Activated naive CD8-positive, alpha-beta T cell treated with anti-CD3 and anti-CD28 coated beads for 36 hours (primary cell): ENCODE measurements around the gene CDC14B. TPM values are rescaled to one million over a fixed set of nuclear protein-coding genes. Genes with fewer than 3 reads are reported as not detected.
"Not testable (repeated sequence)": the region's sequence is repeated elsewhere in the genome, so short reads cannot be mapped to it uniquely, and the experiment has no call there.

ENCODE experiments used
- DNase-seq: peaks from one replicate; pipeline ENCODE4 v3.0.0; 2021
- H3K27ac Mint-ChIP-seq: one replicate; pipeline ENCODE4 v1.8.0; 2022; ENCODE audit warnings: mild to moderate bottlenecking, moderate library complexity, mixed read lengths
- H3K27me3 Mint-ChIP-seq: one replicate; pipeline ENCODE4 v1.8.0; 2022; ENCODE audit warnings: mild to moderate bottlenecking, mixed read lengths
- H3K36me3 Mint-ChIP-seq: one replicate; pipeline ENCODE4 v1.8.0; 2021; ENCODE audit warnings: mild to moderate bottlenecking, mixed read lengths
- H3K4me1 Mint-ChIP-seq: one replicate; pipeline ENCODE4 v1.8.0; 2021; ENCODE audit warnings: mixed read lengths
- H3K4me3 Mint-ChIP-seq: one replicate; pipeline ENCODE4 v1.8.0; 2022; ENCODE audit warnings: mild to moderate bottlenecking, moderate library complexity, mixed read lengths
- H3K9me3 Mint-ChIP-seq: one replicate; pipeline ENCODE4 v1.8.0; 2022; ENCODE audit warnings: mixed read lengths
- total RNA-seq, 2 experiments: library from RNA; stranded (reverse); gene quantifications; one replicate each; pipeline ENCODE4 v1.2.3, GENCODE V29; 2021

Gene CDC14B
- total RNA-seq, 2 experiments from 2014 or later: 0.56 to 0.70 TPM

DNA sequence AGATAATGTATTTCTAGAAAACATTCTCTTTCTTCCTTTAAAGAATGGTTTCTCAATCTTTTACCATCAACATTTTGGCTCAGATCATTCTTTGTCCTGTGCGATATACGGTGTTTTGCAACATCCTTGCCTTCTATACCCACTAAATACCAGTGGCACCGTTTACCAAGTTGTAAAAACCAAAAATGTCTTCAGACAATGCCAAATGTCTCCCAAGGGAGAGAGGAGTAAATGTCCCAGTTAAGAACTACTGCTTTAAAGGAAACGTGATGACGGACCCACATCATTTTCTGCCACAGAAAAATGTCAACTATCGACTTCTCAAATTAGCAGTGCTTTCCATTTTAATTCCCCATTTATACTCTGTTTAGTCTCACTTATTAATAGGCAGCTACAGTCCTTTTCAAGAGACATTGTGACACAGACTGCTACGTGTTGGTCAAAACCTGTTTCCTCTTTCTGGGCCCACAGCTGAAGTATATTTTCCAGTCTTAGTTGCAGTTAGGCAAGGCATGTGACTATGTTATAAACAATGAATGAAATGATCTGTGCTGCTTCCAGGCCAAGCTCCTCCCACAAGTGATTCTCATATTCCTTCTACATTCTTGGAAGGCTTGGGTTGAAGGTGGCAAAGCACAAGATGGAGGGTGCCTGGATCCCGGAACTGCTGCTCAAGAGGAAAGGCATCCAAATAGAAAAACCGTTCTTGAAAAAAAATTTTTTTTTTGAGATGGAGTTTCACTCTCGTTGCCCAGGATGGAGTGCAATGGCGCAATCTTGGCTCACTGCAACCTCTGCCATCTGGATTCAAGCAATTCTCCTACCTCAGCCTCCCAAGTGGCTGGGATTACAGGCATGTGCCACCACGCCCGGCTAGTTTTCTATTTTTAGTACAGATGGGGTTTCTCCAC is 26.7 kb upstream of the CDC14B start:
- no peak overlapping the region for H3K4me3 Mint-ChIP-seq
- no peak for DNase-seq
- H3K4me1 Mint-ChIP-seq: no peaks in the 10 kb centered on the region
- no peaks in the 10 kb centered on the region for H3K27me3 Mint-ChIP-seq
- peaks cover 6% of the 10 kb centered on the region for H3K36me3 Mint-ChIP-seq
- H3K27ac Mint-ChIP-seq: no peak overlapping the region
- no peaks in the 10 kb centered on the region for H3K9me3 Mint-ChIP-seq

GRCh38 chr9:96644137-96644536 is 24.5 kb upstream of the CDC14B start:
- H3K4me3 Mint-ChIP-seq: no peak overlapping the region
- no peak for DNase-seq
- no peaks in the 10 kb centered on the region for H3K4me1 Mint-ChIP-seq
- peaks cover 6% of the 10 kb centered on the region for H3K36me3 Mint-ChIP-seq
- H3K27ac Mint-ChIP-seq: no peak overlapping the region
- no peaks in the 10 kb centered on the region for H3K9me3 Mint-ChIP-seq
- H3K27me3 Mint-ChIP-seq: no peaks in the 10 kb centered on the region

GRCh38 chr9:96641514-96641913 is 21.9 kb upstream of the CDC14B start:
- Mint-ChIP-seq H3K27me3 (peaks cover 7% of the 10 kb centered on the region), H3K4me3 (no peak overlapping the region), H3K9me3 (no peaks in the 10 kb centered on the region), H3K36me3 (peaks cover 6% of the 10 kb centered on the region), H3K27ac (no peak overlapping the region), H3K4me1 (no peaks in the 10 kb centered on the region)
- DNase-seq: no peak

GRCh38 chr9:96638606-96639364 is 19.1 kb upstream of the CDC14B start:
- H3K4me1 Mint-ChIP-seq: no peaks in the 10 kb centered on the region
- H3K27ac Mint-ChIP-seq: no peak overlapping the region
- H3K36me3 Mint-ChIP-seq: no peaks in the 10 kb centered on the region
- H3K27me3 Mint-ChIP-seq: peaks cover 11% of the 10 kb centered on the region
- DNase-seq: no peak
- H3K4me3 Mint-ChIP-seq: no peak overlapping the region
- H3K9me3 Mint-ChIP-seq: no peaks in the 10 kb centered on the region

DNA sequence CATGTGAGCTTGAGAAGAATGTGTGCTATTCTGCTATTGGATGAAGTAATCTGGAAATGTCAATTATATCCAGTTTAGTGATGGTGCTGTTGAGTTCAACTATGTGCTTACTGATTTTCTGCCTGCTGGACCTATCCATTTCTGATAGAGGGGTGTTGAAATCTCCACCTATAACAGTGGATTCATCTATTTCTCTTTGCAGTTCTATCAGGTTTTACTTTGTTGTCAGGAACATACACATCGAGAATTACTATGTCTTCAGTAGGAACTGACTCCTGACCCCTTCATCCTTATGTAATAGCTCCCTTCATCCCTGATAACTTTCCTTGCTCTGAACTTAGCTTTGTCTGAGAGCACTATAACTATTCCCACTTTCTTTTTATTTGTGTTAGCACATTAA is 16.7 kb upstream of the CDC14B start:
- peaks cover 19% of the 10 kb centered on the region for H3K27me3 Mint-ChIP-seq
- H3K4me1 Mint-ChIP-seq: no peaks in the 10 kb centered on the region
- no peak overlapping the region for H3K27ac Mint-ChIP-seq
- no peak overlapping the region for H3K4me3 Mint-ChIP-seq
- DNase-seq: no peak
- no peaks in the 10 kb centered on the region for H3K36me3 Mint-ChIP-seq
- H3K9me3 Mint-ChIP-seq: no peaks in the 10 kb centered on the region

DNA sequence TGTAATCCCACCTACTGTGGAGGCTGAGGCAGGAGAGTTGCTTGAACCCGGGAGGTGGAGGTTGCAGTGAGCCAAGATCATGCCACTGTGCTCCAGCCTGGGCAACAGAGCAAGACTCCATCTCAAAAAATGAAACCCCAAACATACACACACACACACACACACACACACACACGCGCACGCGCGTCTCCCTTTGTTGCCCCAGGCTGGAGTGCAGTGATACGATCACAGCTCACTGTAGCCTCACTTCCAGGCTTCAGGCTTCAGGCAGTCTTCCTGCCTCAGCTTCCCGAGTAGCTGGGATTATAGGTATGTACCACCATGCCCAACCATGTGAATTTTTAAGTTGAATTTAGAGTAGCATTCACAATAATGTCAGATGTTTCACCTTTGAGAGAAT is 13.9 kb upstream of the CDC14B start:
- DNase-seq, H3K4me3 Mint-ChIP-seq, H3K27ac Mint-ChIP-seq, H3K4me1 Mint-ChIP-seq, H3K9me3 Mint-ChIP-seq, H3K36me3 Mint-ChIP-seq: not testable (repeated sequence)
- H3K27me3 Mint-ChIP-seq: peaks cover 34% of the 10 kb centered on the region

- H3K4me1 Mint-ChIP-seq: peaks cover 7% of the 10 kb centered on the region
- H3K4me3 Mint-ChIP-seq: no peak overlapping the region
- no peaks in the 10 kb centered on the region for H3K9me3 Mint-ChIP-seq
- H3K27me3 Mint-ChIP-seq: peaks cover 41% of the 10 kb centered on the region
- H3K36me3 Mint-ChIP-seq: no peaks in the 10 kb centered on the region
- no peak for DNase-seq
- no peak overlapping the region for H3K27ac Mint-ChIP-seq
Observed at GRCh38 chr9:96626912-96627311, 7.3 kb upstream of the CDC14B start.

DNA sequence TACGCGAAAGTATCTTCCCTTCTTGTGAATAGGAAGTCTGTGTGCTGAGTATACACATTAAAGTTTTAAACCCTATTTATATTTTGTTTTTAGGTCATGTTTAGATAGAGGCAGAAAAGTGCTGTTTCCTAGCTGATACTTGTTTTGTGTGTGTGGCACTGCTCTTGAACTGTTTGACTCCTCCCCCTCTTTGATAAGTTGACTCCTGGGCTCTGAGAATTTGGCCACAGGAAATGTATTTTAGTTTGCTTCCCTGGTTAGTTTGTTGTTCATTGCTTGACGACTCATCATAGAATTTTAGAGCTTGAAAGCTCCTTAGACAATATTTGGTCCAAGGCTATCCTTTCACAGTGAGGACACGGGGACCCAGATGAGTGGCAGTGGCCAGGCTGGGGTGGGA is 2.0 kb upstream of the CDC14B start:
- Mint-ChIP-seq H3K9me3 (no peaks in the 10 kb centered on the region), H3K4me3 (no peak overlapping the region), H3K27me3 (peaks cover 57% of the 10 kb centered on the region), H3K36me3 (no peaks in the 10 kb centered on the region), H3K4me1 (peaks cover 14% of the 10 kb centered on the region), H3K27ac (no peak overlapping the region)
- no peak for DNase-seq

GRCh38 chr9:96620832-96621269 is 1.2 kb upstream of the CDC14B start:
- H3K4me3 Mint-ChIP-seq: peak overlapping the region; percentile 10
- H3K9me3 Mint-ChIP-seq: no peaks in the 10 kb centered on the region
- no peak overlapping the region for H3K27ac Mint-ChIP-seq
- no peaks in the 10 kb centered on the region for H3K36me3 Mint-ChIP-seq
- no peak for DNase-seq
- H3K4me1 Mint-ChIP-seq: peaks cover 14% of the 10 kb centered on the region
- peaks cover 60% of the 10 kb centered on the region for H3K27me3 Mint-ChIP-seq

GRCh38 chr9:96620181-96620514 is 505 bp upstream of the CDC14B start:
- Mint-ChIP-seq H3K4me1 (peaks cover 14% of the 10 kb centered on the region), H3K9me3 (no peaks in the 10 kb centered on the region), H3K36me3 (no peaks in the 10 kb centered on the region), H3K4me3 (peak overlapping the region; percentile 77), H3K27ac (no peak overlapping the region), H3K27me3 (peaks cover 67% of the 10 kb centered on the region)
- no peak for DNase-seq

GRCh38 chr9:96619124-96619465 is 548 bp downstream of the CDC14B start:
- DNase-seq: no peak
- Mint-ChIP-seq H3K9me3 (no peaks in the 10 kb centered on the region), H3K4me3 (no peak overlapping the region), H3K4me1 (peaks cover 14% of the 10 kb centered on the region), H3K36me3 (no peaks in the 10 kb centered on the region), H3K27ac (no peak overlapping the region), H3K27me3 (peaks cover 73% of the 10 kb centered on the region)

DNA sequence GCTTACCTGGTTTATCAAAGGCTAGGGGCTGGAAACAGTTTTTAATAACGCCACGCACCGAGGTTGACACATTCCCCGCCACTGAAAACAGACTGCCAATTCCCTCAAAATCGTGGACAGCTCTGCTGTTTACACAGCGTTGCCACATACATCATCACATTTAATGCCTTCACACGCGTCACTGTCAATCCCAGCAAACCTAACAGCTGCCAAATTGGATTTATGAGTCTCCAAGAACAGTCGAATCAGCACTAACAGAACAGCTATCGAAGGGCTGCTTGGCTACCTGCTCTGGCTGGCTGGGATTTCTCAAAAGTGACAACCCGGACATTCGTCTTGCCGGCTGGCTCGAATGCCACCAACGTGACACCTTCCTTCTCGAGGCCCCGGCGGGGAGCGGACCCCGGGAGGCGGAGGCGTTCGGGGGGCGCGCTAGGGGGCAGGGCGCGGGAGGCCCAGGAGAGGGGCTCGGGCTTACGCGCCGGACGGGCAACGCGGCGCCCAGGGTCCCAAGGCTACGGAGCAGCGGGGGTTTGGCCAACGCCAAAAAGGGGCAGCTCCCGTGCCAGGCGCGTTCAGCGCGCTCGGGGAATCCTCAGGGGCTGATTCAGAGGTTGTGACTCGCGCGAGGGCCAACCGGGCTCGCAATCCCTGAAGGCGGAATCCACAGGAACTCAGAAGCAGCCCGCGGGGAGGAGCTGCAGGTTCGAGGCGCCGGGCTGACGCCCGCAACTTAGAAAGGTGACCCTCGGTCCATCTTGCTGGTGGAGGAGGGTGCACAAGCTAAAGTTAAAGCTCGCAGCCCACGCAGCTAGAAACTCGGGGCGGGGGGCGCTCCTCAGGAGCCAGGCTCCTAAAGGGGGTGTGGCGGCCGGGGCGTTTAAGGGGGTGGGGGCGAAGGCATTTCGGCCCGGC is 1.2 kb downstream of the CDC14B start:
- peak overlapping the region; percentile 57 for H3K4me3 Mint-ChIP-seq
- H3K27me3 Mint-ChIP-seq: peaks cover 77% of the 10 kb centered on the region
- peak; percentile 21 for DNase-seq
- no peaks in the 10 kb centered on the region for H3K36me3 Mint-ChIP-seq
- H3K9me3 Mint-ChIP-seq: no peaks in the 10 kb centered on the region
- peaks cover 14% of the 10 kb centered on the region for H3K4me1 Mint-ChIP-seq
- no peak overlapping the region for H3K27ac Mint-ChIP-seq

GRCh38 chr9:96617439-96618185 is 2.0 kb downstream of the CDC14B start:
- Mint-ChIP-seq H3K36me3 (no peaks in the 10 kb centered on the region), H3K4me1 (peaks cover 14% of the 10 kb centered on the region), H3K4me3 (no peak overlapping the region), H3K9me3 (no peaks in the 10 kb centered on the region), H3K27me3 (peaks cover 83% of the 10 kb centered on the region), H3K27ac (no peak overlapping the region)
- no peak for DNase-seq

- no peak for DNase-seq
- no peak overlapping the region for H3K27ac Mint-ChIP-seq
- H3K27me3 Mint-ChIP-seq: peaks cover 83% of the 10 kb centered on the region
- no peaks in the 10 kb centered on the region for H3K9me3 Mint-ChIP-seq
- peaks cover 14% of the 10 kb centered on the region for H3K4me1 Mint-ChIP-seq
- no peaks in the 10 kb centered on the region for H3K36me3 Mint-ChIP-seq
- H3K4me3 Mint-ChIP-seq: no peak overlapping the region
Observed at GRCh38 chr9:96616817-96617438, 2.7 kb downstream of the CDC14B start.
